HG03135 (cell line): ENCODE data around the gene PYGO2.

Source experiments
- ATAC-seq: cut with Tn5 transposase; IDR thresholded peaks from one replicate; pipeline ENCODE4 v1.9.1; 2021; ENCODE audit warnings: mild to moderate bottlenecking, moderate library complexity; ENCODE audit not compliant: unreplicated experiment

The PYGO2 gene

GRCh38 chr1:154945160-154945961 is 16.2 kb downstream of the PYGO2 start:
- no peak for ATAC-seq

GRCh38 chr1:154944401-154945159 is 17.0 kb downstream of the PYGO2 start:
- ATAC-seq: no peak

- ATAC-seq: no peak
Observed at GRCh38 chr1:154943649-154944400, 17.8 kb downstream of the PYGO2 start.

GRCh38 chr1:154941333-154942013 is 20.1 kb downstream of the PYGO2 start:
- ATAC-seq: no peak

GRCh38 chr1:154940651-154941194 is 20.9 kb downstream of the PYGO2 start:
- no peak for ATAC-seq

GRCh38 chr1:154940213-154940560 is 21.4 kb downstream of the PYGO2 start:
- ATAC-seq: no peak

GRCh38 chr1:154938604-154939399 is 22.8 kb downstream of the PYGO2 start:
- ATAC-seq: no peak

GRCh38 chr1:154937988-154938386 is 23.6 kb downstream of the PYGO2 start:
- ATAC-seq: no peak

- peak; percentile 45 for ATAC-seq
Observed at GRCh38 chr1:154937085-154937987, 24.2 kb downstream of the PYGO2 start.

- ATAC-seq: peak; percentile 72
Observed at GRCh38 chr1:154936555-154937084, 25.0 kb downstream of the PYGO2 start, which contains the start of gene PMVK. TSS of gene PMVK (minus strand) at chr1:154936719. CDS start at chr1:154936685, 34 bp downstream.

- no peak for ATAC-seq
Observed at GRCh38 chr1:154935749-154936554, 25.6 kb downstream of the PYGO2 start.

- ATAC-seq: no peak
Observed at GRCh38 chr1:154934358-154934948, 27.1 kb downstream of the PYGO2 start.

GRCh38 chr1:154931940-154932487 is 29.6 kb downstream of the PYGO2 start:
- no peak for ATAC-seq

GRCh38 chr1:154926201-154926600 is 35.4 kb downstream of the PYGO2 start:
- no peak for ATAC-seq

GRCh38 chr1:154925335-154926170 is 36.0 kb downstream of the PYGO2 start:
- no peak for ATAC-seq

- ATAC-seq: no peak
Observed at GRCh38 chr1:154923695-154924094, 37.9 kb downstream of the PYGO2 start.
